ENCODE measurements around the gene ANKRD34C. TPM values are rescaled to one million over a fixed set of nuclear protein-coding genes. Genes with fewer than 3 reads are reported as not detected.

The ANKRD34C gene
- total RNA-seq, 1 experiment from 2014 or later = not detected

- Histone ChIP-seq H2BK12ac (ENCODE audit: insufficient read length, low read depth, low read length) (no peak within 1 kb of the TSS), H3K56ac (ENCODE audit: insufficient read length, low read depth, low read length) (no peak within 1 kb of the TSS), H2AK5ac (ENCODE audit: insufficient read length, low read length) (no peak within 1 kb of the TSS), H3K27ac (ENCODE audit: insufficient read length, low read depth, low read length) (no peak within 1 kb of the TSS), H3K79me2 (ENCODE audit: insufficient read depth, low read length) (no peaks in the 10 kb centered on the region), H3K18ac (ENCODE audit: insufficient read length, low read depth, low read length) (peak within 1 kb of the TSS; percentile 23), H2BK20ac (ENCODE audit: low read depth, low read length, poor library complexity, severe bottlenecking) (no peak within 1 kb of the TSS), H3K27me3 (ENCODE audit: insufficient read depth, low read length) (no peaks in the 10 kb centered on the region; the same call in 1 of the 2 replicates), H4K20me1 (ENCODE audit: control insufficient read depth, insufficient read depth, insufficient read length) (no peaks in the 10 kb centered on the region), H4K91ac (ENCODE audit: insufficient read length, low read depth, low read length) (no peak within 1 kb of the TSS), H2BK120ac (ENCODE audit: low read depth, low read length, poor library complexity, severe bottlenecking) (no peak within 1 kb of the TSS), H4K8ac (replicated peaks; ENCODE audit: insufficient read length, low read depth, low read length) (no peak within 1 kb of the TSS), H3K4me2 (ENCODE audit: insufficient read depth, insufficient read length, low read length) (peak within 1 kb of the TSS; percentile 73), H3K23ac (ENCODE audit: insufficient read length, low read depth, low read length) (no peak within 1 kb of the TSS), H3K4me1 (ENCODE audit: insufficient read depth, low read length) (peaks cover 3% of the 10 kb centered on the region; the same call in 1 of the 2 replicates), H2BK5ac (ENCODE audit: insufficient read length, low read length) (no peak within 1 kb of the TSS), H3K9me3 (ENCODE audit: control insufficient read depth, low read depth, low read length) (no peaks in the 10 kb centered on the region), H3K9ac (ENCODE audit: extremely low read depth, insufficient read length, low read length) (peak within 1 kb of the TSS; percentile 53), H3T11ph (ENCODE audit: low read length) (no peak within 1 kb of the TSS), H2BK15ac (ENCODE audit: low read depth, low read length) (no peak within 1 kb of the TSS), H3K79me1 (ENCODE audit: insufficient read depth, low read depth, low read length, poor library complexity, severe bottlenecking) (no peaks in the 10 kb centered on the region), H3K4ac (ENCODE audit: low read depth, low read length) (no peak within 1 kb of the TSS), H2AFZ (ENCODE audit: low read length) (no peak within 1 kb of the TSS), H3K23me2 (ENCODE audit: insufficient read length, low read depth, low read length, poor library complexity, severe bottlenecking) (peaks cover 12% of the 10 kb centered on the region), H4K5ac (ENCODE audit: insufficient read length, low read depth, low read length) (no peak within 1 kb of the TSS), H3K14ac (ENCODE audit: insufficient read depth, low read length) (peak within 1 kb of the TSS; percentile 27; the same call in 1 of the 2 replicates)
- Mint-ChIP-seq H3K27ac (no peak within 1 kb of the TSS; a peak in 1 of 7 replicates), H3K9me3 (peaks cover 0 to 4% of the 10 kb centered on the region in 2 experiments; a peak in 2 of 5 replicates), H3K27me3 (ENCODE audit: low read depth) (peaks cover 38% of the 10 kb centered on the region), H3K4me3 (peak within 1 kb of the TSS; percentile 85 to 92), H3K36me3 (ENCODE audit: insufficient read depth in 1 of 3, low read depth in 3 of 3) (peaks cover 25 to 36% (median 32%) of the 10 kb centered on the region in 3 experiments; a peak in 6 of 7 replicates), H3K4me1 (peaks cover 17 to 19% of the 10 kb centered on the region in 2 experiments)
- peak; percentile 52 for TF ChIP-seq CTCF (conservative IDR thresholded peaks at IDR 0.05)
- DNase-seq = peak; percentile 88
- no CpG with 5 or more reads among the region's 76 CpGs for WGBS (ENCODE audit: extremely low coverage, insufficient read length, low lambda C conversion rate)
Observed at GRCh38 chr15:79310985-79311900, 28.7 kb downstream of the ANKRD34C start, which contains the start of gene TMED3. TMED3 (plus strand) TSS chr15:79311112; CDS start chr15:79311250, 138 bp downstream.

Data from H9 (cell line).